Left ventricle myocardium inferior (tissue), 1 donor: ENCODE data around the gene SMYD3. TPM values are rescaled to one million over a fixed set of nuclear protein-coding genes. Genes with fewer than 3 reads are reported as not detected.

Source experiments
- DNase-seq: peaks from one replicate; pipeline ENCODE4 v3.0.0-alpha.2; 2020
- H3K27ac ChIP-seq: fragments of 200-600 bp; replicated peaks from 2 replicates; pipeline ENCODE4 v1.8.0; 2021
- H3K27me3 ChIP-seq: fragments of 200-600 bp; 2 replicates; pipeline ENCODE4 v1.8.0; 2021; ENCODE audit warnings: low read depth
- H3K36me3 ChIP-seq: fragments of 200-600 bp; 2 replicates; pipeline ENCODE4 v1.8.0; 2021
- H3K4me1 ChIP-seq: fragments of 200-600 bp; 2 replicates; pipeline ENCODE4 v1.8.0; 2021
- H3K4me3 ChIP-seq: fragments of 200-600 bp; 2 replicates; pipeline ENCODE4 v1.8.0; 2021; ENCODE audit warnings: mild to moderate bottlenecking, moderate library complexity
- H3K9me3 ChIP-seq: fragments of 200-600 bp; replicated peaks from 2 replicates; pipeline ENCODE4 v1.8.0; 2021
- CTCF ChIP-seq: fragments of 200-600 bp; IDR thresholded peaks from 2 replicates; pipeline ENCODE4 v1.8.0; 2021; ENCODE audit warnings: antibody characterized with exemption, mild to moderate bottlenecking, borderline replicate concordance
- intact Hi-C: fragments of 100-400 bp; cut with micrococcal nuclease; formaldehyde crosslinking; loops from one replicate; pipeline ENCODE4 v1.11.0; 2022
- total RNA-seq: library from RNA; stranded (reverse); fragmentation: NEBNext Ultra II Directional; extraction: Animal tissue kit (Norgen Biotek cat#: 25700); gene quantifications from one replicate; pipeline ENCODE4 v1.2.1, GENCODE V29; 2021
- donor health status: DM: no; HTN: yes; CAD: no; lungs with severe emphysema.

Gene SMYD3
- total RNA-seq, 1 donor from 2014 or later, result 9.9 TPM

- Histone ChIP-seq H3K27ac (no peak overlapping the region), H3K4me3 (no peak overlapping the region), H3K4me1 (no peaks in the 10 kb centered on the region), H3K9me3 (no peaks in the 10 kb centered on the region), H3K27me3 (no peaks in the 10 kb centered on the region), H3K36me3 (no peaks in the 10 kb centered on the region)
- intact Hi-C loops, result no loop called here
- no peak for DNase-seq
- TF ChIP-seq CTCF, result no peak
Observed at GRCh38 chr1:246221485-246222255, 285.4 kb downstream of the SMYD3 start.

- Histone ChIP-seq H3K4me3 (no peak overlapping the region), H3K36me3 (no peaks in the 10 kb centered on the region), H3K4me1 (no peaks in the 10 kb centered on the region), H3K27ac (no peak overlapping the region), H3K27me3 (no peaks in the 10 kb centered on the region), H3K9me3 (no peaks in the 10 kb centered on the region)
- no peak for DNase-seq
- no peak for TF ChIP-seq CTCF
- intact Hi-C loops, result no loop called here
Observed at GRCh38 chr1:246220495-246221065, 286.5 kb downstream of the SMYD3 start.

- Histone ChIP-seq H3K9me3 (no peaks in the 10 kb centered on the region), H3K27me3 (no peaks in the 10 kb centered on the region), H3K27ac (no peak overlapping the region), H3K4me3 (no peak overlapping the region), H3K4me1 (no peaks in the 10 kb centered on the region), H3K36me3 (no peaks in the 10 kb centered on the region)
- intact Hi-C loops, result no loop called here
- no peak for DNase-seq
- no peak for TF ChIP-seq CTCF
Observed at GRCh38 chr1:246219508-246220030, 287.5 kb downstream of the SMYD3 start.

GRCh38 chr1:246218686-246219085 is 288.4 kb downstream of the SMYD3 start:
- Histone ChIP-seq H3K36me3 (no peaks in the 10 kb centered on the region), H3K27ac (no peak overlapping the region), H3K4me1 (no peaks in the 10 kb centered on the region), H3K9me3 (no peaks in the 10 kb centered on the region), H3K27me3 (no peaks in the 10 kb centered on the region), H3K4me3 (no peak overlapping the region)
- TF ChIP-seq CTCF, result no peak
- intact Hi-C loops, result no loop called here
- no peak for DNase-seq

- no peak for DNase-seq
- Histone ChIP-seq H3K36me3 (no peaks in the 10 kb centered on the region), H3K27me3 (no peaks in the 10 kb centered on the region), H3K4me3 (no peak overlapping the region), H3K9me3 (no peaks in the 10 kb centered on the region), H3K27ac (no peak overlapping the region), H3K4me1 (no peaks in the 10 kb centered on the region)
- no peak for TF ChIP-seq CTCF
- intact Hi-C loops, result no loop called here
Observed at GRCh38 chr1:246216906-246217305, 290.2 kb downstream of the SMYD3 start.
